SK-N-SH (cell line): Measurements from ENCODE around the gene ARHGEF4. TPM values are rescaled to one million over a fixed set of nuclear protein-coding genes. Genes with fewer than 3 reads are reported as not detected.

Source experiments
- CTCF ChIA-PET: fragments of 300-600, 350-600 bp; formaldehyde crosslinking; extraction: SDS; loops from one replicate; lab custom pipeline; 2021; lab: Yijun Ruan, JAX
- POLR2A ChIA-PET: fragments of 350-600 bp; sonication (Branson Sonifier 250); formaldehyde crosslinking; extraction: SDS; loops from one replicate; lab custom pipeline; 2020; ENCODE audit warnings: antibody characterized with exemption, inconsistent platforms; lab: Yijun Ruan, JAX
- DNase-seq: peaks from one replicate; pipeline ENCODE4 v3.0.0; 2012
- H2AFZ ChIP-seq: fragments of 200-600 bp; sonication (generic); 2 replicates; pipeline ENCODE4 v1.8.1; 2016; ENCODE audit warnings: antibody characterized with exemption, mild to moderate bottlenecking, low read depth
- H3F3A ChIP-seq: fragments of 200-600 bp; sonication (generic); replicated peaks from 2 replicates; pipeline ENCODE3; 2016; ENCODE audit warnings: antibody characterized with exemption, mild to moderate bottlenecking; ENCODE audit not compliant: insufficient read depth
- H3K27ac ChIP-seq, 2 experiments: fragments of 200-500 bp in 1 of 2; fragments of 200-600 bp in 1 of 2; sonication (Bioruptor generic) in 1 of 2; sonication (generic), shearing (Covaris generic) in 1 of 2; 2 replicates each; pipeline versions ENCODE4 v1.5.1 to v1.6.1; 2014 to 2016; ENCODE audit warnings: low read depth in 2 of 2, inconsistent platforms in 1 of 2, low read length in 1 of 2, mild to moderate bottlenecking in 1 of 2, mixed read lengths in 1 of 2
- H3K27me3 ChIP-seq: fragments of 200-600 bp; sonication (generic), shearing (Covaris generic); 2 replicates; pipeline ENCODE4 v1.6.1; 2016; ENCODE audit warnings: mixed run types; ENCODE audit not compliant: insufficient read depth
- H3K36me3 ChIP-seq, 2 experiments: fragments of 200-500 bp in 1 of 2; fragments of 200-600 bp in 1 of 2; sonication (Bioruptor generic) in 1 of 2; sonication (generic) in 1 of 2; replicated peaks in 1 of 2; 2 replicates each; pipeline versions ENCODE3 to v1.5.1; 2014 to 2016; ENCODE audit warnings: low read length in 1 of 2, mild to moderate bottlenecking in 1 of 2; ENCODE audit not compliant: insufficient read depth in 2 of 2, control insufficient read depth in 1 of 2
- H3K4me1 ChIP-seq, 2 experiments: fragments of 200-500 bp in 1 of 2; fragments of 200-600 bp in 1 of 2; sonication (Bioruptor generic) in 1 of 2; sonication (generic), shearing (Covaris generic) in 1 of 2; 2 replicates each; pipeline versions ENCODE4 v1.5.1 to v1.6.1; 2014 to 2016; ENCODE audit warnings: low read depth in 1 of 2, low read length in 1 of 2, mixed run types in 1 of 2; ENCODE audit not compliant: insufficient read depth in 2 of 2, control insufficient read depth in 1 of 2
- H3K4me2 ChIP-seq: fragments of 200-600 bp; sonication (generic), shearing (Covaris generic); 2 replicates; pipeline ENCODE4 v1.6.1; 2017; ENCODE audit warnings: mixed run types
- H3K4me3 ChIP-seq, 2 experiments: fragments of 200-500 bp in 1 of 2; fragments of 200-600 bp in 1 of 2; sonication (Bioruptor generic) in 1 of 2; sonication (generic), shearing (Covaris generic) in 1 of 2; 2 replicates each; pipeline versions ENCODE4 v1.5.1 to v1.8.1; 2014 to 2016; ENCODE audit warnings: low read depth in 2 of 2, inconsistent platforms in 1 of 2, low read length in 1 of 2, mild to moderate bottlenecking in 1 of 2, mixed read lengths in 1 of 2, moderate library complexity in 1 of 2
- H3K79me2 ChIP-seq: fragments of 200-600 bp; sonication (generic); 2 replicates; pipeline ENCODE4 v1.8.1; 2017; ENCODE audit warnings: mild to moderate bottlenecking; ENCODE audit not compliant: insufficient read depth
- H3K9ac ChIP-seq: fragments of 200-600 bp; sonication (generic); 2 replicates; pipeline ENCODE4 v1.6.1; 2017; ENCODE audit warnings: mixed run types
- H3K9me2 ChIP-seq: fragments of 200-600 bp; sonication (generic); 2 replicates; pipeline ENCODE4 v1.6.1; 2017; ENCODE audit warnings: mixed run types
- H3K9me3 ChIP-seq: fragments of 200-600 bp; sonication (generic); 2 replicates; pipeline ENCODE4 v1.6.1; 2017; ENCODE audit warnings: mixed run types, mild to moderate bottlenecking, moderate library complexity
- H4K20me1 ChIP-seq: fragments of 200-600 bp; sonication (generic); 2 replicates; pipeline ENCODE4 v1.6.1; 2017; ENCODE audit warnings: mild to moderate bottlenecking, mixed run types; ENCODE audit not compliant: insufficient read depth
- CHD2 ChIP-seq: fragments of 150-350 bp; IDR thresholded peaks from 2 replicates; pipeline ENCODE4 v1.6.1; 2018; ENCODE audit warnings: low read length; ENCODE audit not compliant: partially characterized antibody
- ELF1 ChIP-seq: IDR thresholded peaks from 2 replicates; pipeline ENCODE4 v1.4.0; 2012
- EP300 ChIP-seq, 2 experiments: IDR thresholded peaks; 2 replicates each; pipeline versions ENCODE4 v1.4.0 to v1.6.1; 2012; ENCODE audit warnings: borderline replicate concordance in 1 of 2, low read depth in 1 of 2, low read length in 1 of 2
- EZH2phosphoT487 ChIP-seq: fragments of 200-600 bp; sonication (generic); IDR thresholded peaks from 2 replicates; pipeline ENCODE4 v1.6.1; 2017; ENCODE audit warnings: low read depth, mixed run types, mild to moderate bottlenecking, antibody characterized with exemption, moderate library complexity, borderline replicate concordance
- IRF3 ChIP-seq: fragments of 150-350 bp; IDR thresholded peaks from 2 replicates; pipeline ENCODE4 v1.6.1; 2016; ENCODE audit warnings: mild to moderate bottlenecking, low read depth, low read length
- JUND ChIP-seq: IDR thresholded peaks from 2 replicates; pipeline ENCODE4 v1.4.0; 2012
- MAX ChIP-seq: IDR thresholded peaks from 2 replicates; pipeline ENCODE4 v1.4.0; 2012; ENCODE audit warnings: low read depth
- PBX3 ChIP-seq: IDR thresholded peaks from 2 replicates; pipeline ENCODE4; 2012
- POLR2AphosphoS5 ChIP-seq: IDR thresholded peaks from 2 replicates; pipeline ENCODE4 v1.6.1; 2012; ENCODE audit warnings: low read depth, low read length
- RAD21 ChIP-seq: IDR thresholded peaks from 2 replicates; pipeline ENCODE4 v1.6.1; 2012; ENCODE audit warnings: mild to moderate bottlenecking, low read length
- REST ChIP-seq: IDR thresholded peaks from 2 replicates; pipeline ENCODE4 v1.6.1; 2012; ENCODE audit warnings: mild to moderate bottlenecking, low read depth, low read length, moderate library complexity
- SIN3A ChIP-seq: IDR thresholded peaks from 2 replicates; pipeline ENCODE4 v1.6.1; 2012; ENCODE audit warnings: low read depth, mild to moderate bottlenecking, low read length, moderate library complexity, borderline replicate concordance
- SMC3 ChIP-seq: IDR thresholded peaks from 2 replicates; pipeline ENCODE4 v1.6.1; 2012; ENCODE audit warnings: low read depth, low read length, improper control_type of control experiment
- TAF1 ChIP-seq: IDR thresholded peaks from 2 replicates; pipeline ENCODE4 v1.6.1; 2012; ENCODE audit warnings: low read depth, mild to moderate bottlenecking, low read length, moderate library complexity, borderline replicate concordance
- TEAD4 ChIP-seq: IDR thresholded peaks from 2 replicates; pipeline ENCODE4 v1.4.0; 2012; ENCODE audit warnings: mild to moderate bottlenecking, borderline replicate concordance; ENCODE audit not compliant: insufficient read depth
- YY1 ChIP-seq: IDR thresholded peaks from 2 replicates; pipeline ENCODE4 v1.4.0; 2012; ENCODE audit warnings: low read depth, mild to moderate bottlenecking
- WGBS: methylation state at CpG from one replicate; pipeline ENCODE4 v1.1.6; 2017; ENCODE audit warnings: low lambda C conversion rate; 5-methylcytosine and 5-hydroxymethylcytosine counted together
- polyA plus RNA-seq, 3 experiments: library from polyadenylated mRNA; depleted of rRNA; stranded (reverse); fragments of >200 nt; gene quantifications; 2 replicates each; pipeline ENCODE4 v1.2.3, GENCODE V29; 2012
- TF ChIP-seq, protein P1 (sequence below): IDR thresholded peaks from 2 replicates; pipeline ENCODE4 v1.4.0; 2012; ENCODE audit warnings: low read depth, borderline replicate concordance

The ARHGEF4 gene
- polyA plus RNA-seq, 1 of the 3 experiments (the other 2 are of a cell fraction) = 2.3 TPM

DNA sequence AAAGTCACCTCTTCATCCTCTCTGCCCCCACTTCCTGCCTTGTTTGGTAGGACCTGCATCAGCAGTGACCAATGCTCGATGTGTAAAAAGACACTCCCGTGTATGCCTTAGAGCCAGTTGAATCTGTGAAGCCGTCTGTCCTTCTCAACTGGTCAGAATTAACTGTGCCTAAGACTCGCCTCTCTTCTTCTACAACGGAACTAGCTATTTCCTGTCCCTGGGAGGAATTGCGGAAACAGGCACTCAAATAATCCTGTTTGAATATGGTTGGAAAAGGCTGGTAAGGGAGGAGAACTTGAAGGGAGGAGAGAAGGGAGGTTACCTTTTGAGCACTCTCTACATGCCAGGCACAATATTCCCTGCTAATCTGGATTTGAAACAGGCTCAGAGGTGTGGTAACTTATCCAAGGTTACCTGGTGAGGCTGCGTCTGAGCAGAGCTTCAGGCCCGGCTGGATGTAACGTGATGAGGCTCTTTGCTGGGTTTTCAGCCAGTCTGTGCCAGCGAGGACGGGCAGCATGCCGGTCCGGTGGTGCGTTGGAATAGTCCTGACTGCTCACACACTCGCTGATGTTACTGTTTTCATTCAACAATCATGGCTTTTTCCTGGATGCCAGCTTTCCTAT, 129.5 kb downstream of the ARHGEF4 start:
- H3F3A ChIP-seq = no peaks in the 10 kb centered on the region
- no peaks in the 10 kb centered on the region for H3K36me3 ChIP-seq
- ChIA-PET POLR2A (no interaction called here), CTCF (interaction anchor here (1.0 kb wide), 1 partner anchor 46 kb away, joined by 5 read pairs; no protein-coding TSS in a partner anchor)
- H3K27ac ChIP-seq = no peak overlapping the region
- no peaks in the 10 kb centered on the region for H4K20me1 ChIP-seq
- H3K9ac ChIP-seq = no peak overlapping the region
- H3K27me3 ChIP-seq = peaks cover 21% of the 10 kb centered on the region
- H3K9me2 ChIP-seq = no peaks in the 10 kb centered on the region
- no peak overlapping the region for H3K4me3 ChIP-seq
- no peak for DNase-seq
- no peaks in the 10 kb centered on the region for H3K9me3 ChIP-seq
- no peak for TF ChIP-seq SMC3
- TF ChIP-seq YY1 = no peak
- TF ChIP-seq SIN3A = no peak
- no peak for TF ChIP-seq REST
- TF ChIP-seq, protein P1, sequence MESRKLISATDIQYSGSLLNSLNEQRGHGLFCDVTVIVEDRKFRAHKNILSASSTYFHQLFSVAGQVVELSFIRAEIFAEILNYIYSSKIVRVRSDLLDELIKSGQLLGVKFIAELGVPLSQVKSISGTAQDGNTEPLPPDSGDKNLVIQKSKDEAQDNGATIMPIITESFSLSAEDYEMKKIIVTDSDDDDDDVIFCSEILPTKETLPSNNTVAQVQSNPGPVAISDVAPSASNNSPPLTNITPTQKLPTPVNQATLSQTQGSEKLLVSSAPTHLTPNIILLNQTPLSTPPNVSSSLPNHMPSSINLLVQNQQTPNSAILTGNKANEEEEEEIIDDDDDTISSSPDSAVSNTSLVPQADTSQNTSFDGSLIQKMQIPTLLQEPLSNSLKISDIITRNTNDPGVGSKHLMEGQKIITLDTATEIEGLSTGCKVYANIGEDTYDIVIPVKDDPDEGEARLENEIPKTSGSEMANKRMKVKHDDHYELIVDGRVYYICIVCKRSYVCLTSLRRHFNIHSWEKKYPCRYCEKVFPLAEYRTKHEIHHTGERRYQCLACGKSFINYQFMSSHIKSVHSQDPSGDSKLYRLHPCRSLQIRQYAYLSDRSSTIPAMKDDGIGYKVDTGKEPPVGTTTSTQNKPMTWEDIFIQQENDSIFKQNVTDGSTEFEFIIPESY = no peak
- no peak for TF ChIP-seq EZH2phosphoT487
- TF ChIP-seq TAF1 = no peak
- no peak for TF ChIP-seq ELF1
- TF ChIP-seq POLR2AphosphoS5 = no peak
- no peak for TF ChIP-seq EP300 (IDR thresholded peaks at IDR 0.05; ENCODE audit: borderline replicate concordance in 1 of 2, low read depth in 1 of 2, low read length in 1 of 2)
- TF ChIP-seq IRF3 = no peak
- TF ChIP-seq RAD21 = no peak
- TF ChIP-seq PBX3 = no peak
- no peak for TF ChIP-seq JUND
- no peak for TF ChIP-seq MAX
- TF ChIP-seq CHD2 = no peak
- TF ChIP-seq TEAD4 = no peak
- 65% methylated on average over 15 of the region's 15 CpGs for WGBS
- H3K4me1 ChIP-seq = peaks cover 0 to 8% of the 10 kb centered on the region in 2 experiments; a peak in 1 of 4 replicates
- no peak overlapping the region for H3K4me2 ChIP-seq
- H3K79me2 ChIP-seq = no peaks in the 10 kb centered on the region
- H2AFZ ChIP-seq = no peak overlapping the region
